A673 (cell line): Measurements from ENCODE around the gene PHAX.

Experiments
- EZH2 ChIP-seq: fragments of 200-600 bp; sonication (generic); IDR thresholded peaks from 2 replicates; pipeline ENCODE4 v1.6.1; 2017; ENCODE audit warnings: borderline replicate concordance, low read depth, mild to moderate bottlenecking, mixed read lengths, antibody characterized with exemption, low read length; ENCODE audit not compliant: poor library complexity, severe bottlenecking
- TF ChIP-seq, protein P1 (sequence below): fragments of 300-800, 200-600 bp; sonication (generic); conservative IDR thresholded peaks from 2 replicates; pipeline ENCODE4 v1.5.1; 2017; ENCODE audit warnings: low read depth, mild to moderate bottlenecking, antibody characterized with exemption, low read length, moderate library complexity, mixed read lengths

DNA sequence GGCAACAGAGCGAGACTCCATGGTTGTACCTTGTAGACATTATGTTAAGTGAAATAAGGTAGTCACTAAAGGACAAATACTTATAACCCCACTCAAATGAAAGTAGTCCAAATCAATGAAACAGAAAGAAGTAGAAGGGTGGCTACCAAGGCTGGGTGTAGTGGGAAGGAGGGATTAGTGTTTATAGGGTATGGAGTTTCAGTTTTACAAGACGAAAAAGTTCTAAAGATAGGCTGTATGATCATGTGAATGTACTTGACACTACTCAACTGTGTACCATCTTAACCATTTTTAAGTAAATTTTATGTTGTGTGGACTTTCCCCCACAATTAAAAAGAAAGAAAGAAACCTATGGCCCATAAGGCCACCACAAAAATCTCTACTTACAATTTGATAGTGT is 37.9 kb upstream of the PHAX start:
- TF ChIP-seq, protein P1, sequence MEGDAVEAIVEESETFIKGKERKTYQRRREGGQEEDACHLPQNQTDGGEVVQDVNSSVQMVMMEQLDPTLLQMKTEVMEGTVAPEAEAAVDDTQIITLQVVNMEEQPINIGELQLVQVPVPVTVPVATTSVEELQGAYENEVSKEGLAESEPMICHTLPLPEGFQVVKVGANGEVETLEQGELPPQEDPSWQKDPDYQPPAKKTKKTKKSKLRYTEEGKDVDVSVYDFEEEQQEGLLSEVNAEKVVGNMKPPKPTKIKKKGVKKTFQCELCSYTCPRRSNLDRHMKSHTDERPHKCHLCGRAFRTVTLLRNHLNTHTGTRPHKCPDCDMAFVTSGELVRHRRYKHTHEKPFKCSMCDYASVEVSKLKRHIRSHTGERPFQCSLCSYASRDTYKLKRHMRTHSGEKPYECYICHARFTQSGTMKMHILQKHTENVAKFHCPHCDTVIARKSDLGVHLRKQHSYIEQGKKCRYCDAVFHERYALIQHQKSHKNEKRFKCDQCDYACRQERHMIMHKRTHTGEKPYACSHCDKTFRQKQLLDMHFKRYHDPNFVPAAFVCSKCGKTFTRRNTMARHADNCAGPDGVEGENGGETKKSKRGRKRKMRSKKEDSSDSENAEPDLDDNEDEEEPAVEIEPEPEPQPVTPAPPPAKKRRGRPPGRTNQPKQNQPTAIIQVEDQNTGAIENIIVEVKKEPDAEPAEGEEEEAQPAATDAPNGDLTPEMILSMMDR = no peak
- no peak for TF ChIP-seq EZH2
